ENCODE results near the gene CNOT3. TPM values are rescaled to one million over a fixed set of nuclear protein-coding genes. Genes with fewer than 3 reads are reported as not detected.
A peak's percentile ranks its signal among the peaks of the same experiment; 100 is the strongest.

Gene CNOT3
- total RNA-seq, 1 donor from 2014 or later, result 20.7 TPM

- Histone ChIP-seq H3K27me3 (ENCODE audit: control insufficient read depth, insufficient read depth, low read length) (peaks cover 2% of the 10 kb centered on the region), H3K36me3 (ENCODE audit: control insufficient read depth, insufficient read depth, low read length) (no peaks in the 10 kb centered on the region), H3K4me3 (ENCODE audit: low read depth, low read length) (no peak overlapping the region)
- no peak for DNase-seq (ENCODE audit: low read depth)
- no peak for TF ChIP-seq CTCF (IDR thresholded peaks at IDR 0.05; ENCODE audit: insufficient read depth, low read length, poor library complexity, severe bottlenecking)
Measured at GRCh38 chr19:54173359-54173699, 35.8 kb downstream of the CNOT3 start.

- Histone ChIP-seq H3K36me3 (ENCODE audit: control insufficient read depth, insufficient read depth, low read length) (no peaks in the 10 kb centered on the region), H3K27me3 (ENCODE audit: control insufficient read depth, insufficient read depth, low read length) (peaks cover 2% of the 10 kb centered on the region)
- no peak for DNase-seq (ENCODE audit: low read depth)
Measured at GRCh38 chr19:54173951-54174834, 36.6 kb downstream of the CNOT3 start.

GRCh38 chr19:54178581-54179261, 41.2 kb downstream of the CNOT3 start:
- no peaks in the 10 kb centered on the region for H3K27me3 ChIP-seq (ENCODE audit: control insufficient read depth, insufficient read depth, low read length)
- no peak overlapping the region for H3K4me3 ChIP-seq (ENCODE audit: low read depth, low read length)
- TF ChIP-seq CTCF (IDR thresholded peaks at IDR 0.05; ENCODE audit: insufficient read depth, low read length, poor library complexity, severe bottlenecking), result no peak
- no peak for DNase-seq (ENCODE audit: low read depth)
- H3K36me3 ChIP-seq (ENCODE audit: control insufficient read depth, insufficient read depth, low read length), result no peaks in the 10 kb centered on the region

More at GRCh38 chr19:54173951-54174834, 36.6 kb downstream of the CNOT3 start:
- TF ChIP-seq CTCF (IDR thresholded peaks at IDR 0.05; ENCODE audit: insufficient read depth, low read length, poor library complexity, severe bottlenecking), result no peak
- H3K4me3 ChIP-seq (ENCODE audit: low read depth, low read length), result no peak overlapping the region

GRCh38 chr19:54179262-54179852, 41.8 kb downstream of the CNOT3 start:
- TF ChIP-seq CTCF (IDR thresholded peaks at IDR 0.05; ENCODE audit: insufficient read depth, low read length, poor library complexity, severe bottlenecking), result no peak
- Histone ChIP-seq H3K27me3 (ENCODE audit: control insufficient read depth, insufficient read depth, low read length) (no peaks in the 10 kb centered on the region), H3K4me3 (ENCODE audit: low read depth, low read length) (no peak overlapping the region), H3K36me3 (ENCODE audit: control insufficient read depth, insufficient read depth, low read length) (no peaks in the 10 kb centered on the region)
- no peak for DNase-seq (ENCODE audit: low read depth)

- no peaks in the 10 kb centered on the region for H3K27me3 ChIP-seq (ENCODE audit: control insufficient read depth, insufficient read depth, low read length)
- TF ChIP-seq CTCF (IDR thresholded peaks at IDR 0.05; ENCODE audit: insufficient read depth, low read length, poor library complexity, severe bottlenecking), result peak; percentile 70
- no peak overlapping the region for H3K4me3 ChIP-seq (ENCODE audit: low read depth, low read length)
- DNase-seq (ENCODE audit: low read depth), result peak; percentile 67
- H3K36me3 ChIP-seq (ENCODE audit: control insufficient read depth, insufficient read depth, low read length), result no peaks in the 10 kb centered on the region
Measured at GRCh38 chr19:54179921-54180461, 42.4 kb downstream of the CNOT3 start.

Data from kidney epithelial cell (primary cell).